ENCODE results near the gene HNRNPLL.

DNA sequence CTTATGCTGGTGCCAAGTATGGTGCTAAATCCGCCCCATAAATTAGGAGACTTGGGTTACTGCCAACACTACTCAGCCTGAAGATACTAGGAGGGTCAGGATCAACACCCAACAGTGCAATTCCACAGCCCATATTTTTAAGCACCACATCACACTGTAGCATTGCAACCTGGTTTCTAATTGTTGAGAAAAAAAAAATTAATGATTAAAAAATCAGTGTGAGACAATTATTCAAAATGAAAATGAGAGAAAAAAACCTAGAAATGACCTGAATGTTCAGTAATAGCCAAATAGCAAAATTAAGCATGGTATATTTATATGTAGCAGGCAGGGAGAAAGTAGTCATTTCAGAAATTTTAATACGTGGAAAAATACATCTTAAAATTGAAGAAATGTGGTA is 29.2 kb upstream of the HNRNPLL start:
- TF ChIP-seq EZH2phosphoT487 (IDR thresholded peaks at IDR 0.05; ENCODE audit: borderline replicate concordance) = no peak
- TF ChIP-seq, protein P1, sequence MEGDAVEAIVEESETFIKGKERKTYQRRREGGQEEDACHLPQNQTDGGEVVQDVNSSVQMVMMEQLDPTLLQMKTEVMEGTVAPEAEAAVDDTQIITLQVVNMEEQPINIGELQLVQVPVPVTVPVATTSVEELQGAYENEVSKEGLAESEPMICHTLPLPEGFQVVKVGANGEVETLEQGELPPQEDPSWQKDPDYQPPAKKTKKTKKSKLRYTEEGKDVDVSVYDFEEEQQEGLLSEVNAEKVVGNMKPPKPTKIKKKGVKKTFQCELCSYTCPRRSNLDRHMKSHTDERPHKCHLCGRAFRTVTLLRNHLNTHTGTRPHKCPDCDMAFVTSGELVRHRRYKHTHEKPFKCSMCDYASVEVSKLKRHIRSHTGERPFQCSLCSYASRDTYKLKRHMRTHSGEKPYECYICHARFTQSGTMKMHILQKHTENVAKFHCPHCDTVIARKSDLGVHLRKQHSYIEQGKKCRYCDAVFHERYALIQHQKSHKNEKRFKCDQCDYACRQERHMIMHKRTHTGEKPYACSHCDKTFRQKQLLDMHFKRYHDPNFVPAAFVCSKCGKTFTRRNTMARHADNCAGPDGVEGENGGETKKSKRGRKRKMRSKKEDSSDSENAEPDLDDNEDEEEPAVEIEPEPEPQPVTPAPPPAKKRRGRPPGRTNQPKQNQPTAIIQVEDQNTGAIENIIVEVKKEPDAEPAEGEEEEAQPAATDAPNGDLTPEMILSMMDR (conservative IDR thresholded peaks at IDR 0.05; ENCODE audit: low read length) = no peak

Measured in Loucy (cell line).